HG03097 (cell line): Measurements from ENCODE around the gene ZXDC.

Experiments used
- ATAC-seq: cut with Tn5 transposase; IDR thresholded peaks from one replicate; pipeline ENCODE4 v1.9.1; 2021; ENCODE audit not compliant: unreplicated experiment, low FRiP score

ZXDC gene

GRCh38 chr3:126476166-126477060, 722 bp upstream of the ZXDC start:
- ATAC-seq, result peak; percentile 31

DNA sequence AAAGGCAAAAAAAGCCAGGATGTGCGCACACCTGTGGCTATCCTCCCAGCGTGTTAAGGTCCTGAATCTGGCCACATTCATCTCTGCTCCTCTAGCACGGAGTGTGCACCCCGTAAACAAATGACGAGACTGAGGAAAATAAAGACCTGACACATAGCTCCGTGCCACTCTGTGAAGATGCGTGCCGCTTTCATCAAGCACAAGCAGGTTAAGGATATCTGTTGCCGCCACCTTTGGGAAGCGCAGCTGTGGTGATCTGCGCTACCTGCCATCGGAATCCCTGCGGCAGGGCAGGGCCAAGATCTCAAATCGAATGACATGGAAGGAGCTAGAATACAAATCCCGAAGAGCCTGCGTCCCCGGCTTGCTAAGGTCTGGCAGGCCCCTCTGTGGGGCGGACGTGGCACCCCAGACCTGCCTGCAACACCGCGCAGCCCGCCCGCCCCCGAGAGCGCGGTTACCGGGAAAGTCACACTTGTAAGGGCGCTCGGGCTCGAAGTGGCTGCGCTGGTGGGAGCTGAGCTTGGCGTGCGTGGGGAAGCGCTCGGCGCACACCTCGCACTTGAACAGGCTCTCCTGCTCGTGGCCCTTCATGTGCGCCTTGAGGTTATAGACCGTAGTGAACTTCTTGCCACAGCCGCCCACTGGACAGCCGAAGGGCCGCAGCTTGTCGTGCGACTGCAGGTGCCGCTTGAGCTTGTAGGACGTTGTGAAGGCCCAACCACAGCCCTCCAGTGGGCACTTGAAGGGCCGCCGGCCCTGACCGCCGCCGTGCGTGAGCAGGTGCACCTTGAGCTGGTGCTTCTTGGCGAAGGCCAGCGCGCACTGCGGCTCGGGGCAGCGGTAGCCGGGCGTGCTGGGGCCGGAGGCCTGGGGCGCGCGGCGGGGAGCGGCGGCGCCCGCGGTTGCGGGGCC, 936 bp downstream of the ZXDC start:
- peak; percentile 15 for ATAC-seq

DNA sequence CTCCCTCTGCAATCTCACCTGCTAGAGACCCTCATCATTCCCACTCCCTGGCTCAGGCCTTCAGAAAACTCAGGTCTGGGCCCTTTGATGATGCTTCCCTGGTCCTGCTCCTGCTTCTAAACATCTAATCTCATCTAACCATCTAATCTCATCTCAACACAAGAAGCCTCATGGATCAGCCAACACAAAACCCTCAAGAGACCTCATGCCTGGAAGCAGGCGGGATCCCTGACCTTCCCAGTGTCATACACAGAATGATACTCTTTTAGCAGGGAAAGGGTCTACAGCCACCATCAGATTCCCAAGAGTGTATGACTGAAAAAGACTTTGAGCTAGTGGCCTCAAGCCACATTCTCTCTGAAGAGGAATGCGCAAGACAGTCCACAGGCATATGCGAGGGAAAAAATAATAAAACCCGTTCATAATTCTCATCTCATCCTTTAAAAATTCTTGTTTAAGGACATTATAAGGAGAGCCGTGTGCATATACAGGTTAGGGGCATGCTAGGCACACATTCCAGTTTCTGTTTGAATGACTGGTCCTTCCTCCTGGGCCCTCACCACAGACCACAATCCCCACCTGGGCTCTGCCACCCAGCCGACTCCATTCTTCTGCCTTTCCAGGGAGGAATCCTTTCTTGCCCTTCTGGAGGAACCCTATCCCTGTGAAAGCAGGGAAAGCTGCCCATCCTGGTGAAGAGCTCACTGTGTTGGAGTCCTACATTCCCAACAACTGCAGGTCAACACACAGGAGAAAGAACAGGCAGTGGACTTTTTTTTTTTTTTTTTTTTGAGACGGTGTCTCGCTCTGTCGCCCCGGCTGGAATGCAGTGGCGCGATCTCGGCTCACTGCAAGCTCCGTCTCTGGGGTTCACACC, 2.2 kb downstream of the ZXDC start:
- ATAC-seq, result no peak

DNA sequence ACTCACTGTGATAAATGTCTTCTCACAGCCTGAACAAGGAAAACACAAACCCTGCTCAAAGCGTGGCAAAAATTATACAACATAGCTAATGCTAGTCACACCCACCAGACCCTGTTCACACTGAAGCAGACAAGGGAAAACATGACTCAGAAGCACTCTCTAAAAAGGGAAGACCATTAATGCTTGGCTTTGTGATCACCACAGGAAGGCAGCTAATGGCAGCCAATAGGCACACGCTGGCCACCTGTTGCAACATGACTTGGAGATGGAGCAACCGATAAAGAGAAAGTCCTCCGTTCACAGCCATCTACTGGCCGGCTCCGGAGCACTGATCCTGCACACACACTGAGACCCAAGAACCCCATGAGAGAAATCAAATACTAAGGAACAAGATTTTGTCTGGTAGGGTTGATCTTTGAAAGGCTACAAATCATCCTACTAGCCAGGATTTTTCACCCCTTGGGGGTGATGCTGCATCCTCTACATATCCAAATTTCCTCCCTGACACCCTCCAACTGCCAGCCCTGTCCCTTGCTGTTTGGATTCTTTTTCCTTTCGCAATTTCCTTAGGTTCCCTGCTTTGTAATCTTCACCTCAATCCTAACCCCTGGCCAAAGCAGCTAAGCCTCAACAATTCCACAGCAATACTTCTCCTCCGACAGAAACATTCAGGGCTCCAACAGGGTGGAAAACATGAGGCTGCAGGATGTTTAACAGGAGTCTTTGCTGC, 3.2 kb downstream of the ZXDC start:
- no peak for ATAC-seq

GRCh38 chr3:126469479-126469878, 6.2 kb downstream of the ZXDC start:
- ATAC-seq, result no peak

- ATAC-seq, result no peak
These were observed 7.4 kb downstream of the ZXDC start for GRCh38 chr3:126468028-126468891.

DNA sequence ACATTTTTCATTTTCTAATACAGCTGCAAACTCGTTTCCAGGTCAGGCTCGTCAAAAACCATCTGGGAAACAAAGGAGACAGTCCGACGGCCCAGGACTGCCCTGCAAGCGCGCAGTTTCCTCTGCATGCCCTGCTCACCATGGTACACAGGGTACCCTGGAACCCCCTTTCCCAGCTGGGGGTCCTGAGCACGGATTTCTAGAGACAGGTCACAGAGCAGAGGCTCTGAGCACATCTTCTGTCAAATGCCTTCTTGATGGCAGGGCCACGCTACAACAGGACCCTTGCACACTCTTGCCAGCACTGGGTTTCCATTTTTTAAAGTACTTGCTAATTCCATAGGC, 8.1 kb downstream of the ZXDC start:
- no peak for ATAC-seq

DNA sequence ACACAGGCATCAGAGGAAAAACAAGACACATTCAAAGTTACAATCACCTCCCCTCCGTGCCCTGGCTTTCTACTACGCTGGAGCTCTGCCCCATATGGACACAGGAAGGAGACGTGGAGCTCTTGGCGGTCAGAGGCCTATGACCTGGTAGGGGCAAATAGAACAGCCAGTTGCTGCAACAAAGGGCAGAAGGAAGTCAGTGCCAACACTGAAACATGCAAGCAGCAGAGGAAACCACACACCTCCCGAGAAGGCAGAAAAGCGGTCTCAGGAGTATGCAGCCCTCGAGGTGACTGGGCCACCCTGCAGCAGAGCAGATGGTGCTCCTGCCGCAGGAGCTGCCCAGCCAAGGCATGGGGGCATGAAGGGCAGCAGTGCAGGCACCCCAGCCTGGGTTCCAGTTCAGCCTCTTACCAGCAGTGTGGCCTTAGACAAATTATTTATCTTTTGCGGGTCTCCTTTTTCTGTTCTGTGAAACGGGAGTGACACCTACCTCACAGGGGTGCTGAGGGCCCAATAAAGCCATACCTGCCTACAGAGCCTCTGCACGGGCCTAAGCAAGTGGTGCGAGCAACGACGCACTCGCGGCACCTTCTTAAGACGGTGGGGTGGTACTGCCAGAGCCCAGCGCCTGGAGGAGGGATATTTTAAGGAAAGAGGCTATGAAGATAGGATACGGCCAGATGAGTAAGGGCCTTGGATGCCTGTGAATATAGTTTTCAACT, 8.6 kb downstream of the ZXDC start:
- no peak for ATAC-seq

DNA sequence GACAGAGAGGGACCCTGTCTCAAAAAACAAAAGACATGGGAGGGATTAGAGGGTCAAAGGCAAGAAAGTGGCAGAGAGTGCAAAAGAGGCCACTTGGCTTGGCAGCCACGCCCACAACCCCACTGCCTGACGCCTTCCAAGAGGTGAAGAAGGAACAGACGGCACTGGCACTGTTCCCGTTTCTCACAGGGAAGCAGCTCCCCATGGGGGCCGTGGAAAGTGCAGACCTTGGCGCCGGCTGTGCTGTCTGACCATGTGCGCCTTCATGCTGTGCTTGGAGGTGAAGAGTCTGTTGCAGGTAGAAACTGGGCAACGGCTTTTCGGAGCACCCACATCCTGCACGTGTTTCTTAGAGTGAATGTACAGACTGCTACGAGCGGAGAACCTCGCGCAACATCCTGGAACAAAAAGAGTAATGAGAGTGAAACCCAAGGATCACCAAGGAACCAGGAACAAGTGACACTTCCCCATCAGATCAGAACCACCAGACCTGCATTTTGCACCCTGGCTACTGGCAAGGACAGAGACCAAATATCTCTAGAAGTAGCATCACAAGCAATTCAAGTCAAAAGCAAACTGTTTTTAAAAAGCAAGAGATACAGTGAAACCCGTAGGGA, 9.7 kb downstream of the ZXDC start:
- ATAC-seq, result no peak

DNA sequence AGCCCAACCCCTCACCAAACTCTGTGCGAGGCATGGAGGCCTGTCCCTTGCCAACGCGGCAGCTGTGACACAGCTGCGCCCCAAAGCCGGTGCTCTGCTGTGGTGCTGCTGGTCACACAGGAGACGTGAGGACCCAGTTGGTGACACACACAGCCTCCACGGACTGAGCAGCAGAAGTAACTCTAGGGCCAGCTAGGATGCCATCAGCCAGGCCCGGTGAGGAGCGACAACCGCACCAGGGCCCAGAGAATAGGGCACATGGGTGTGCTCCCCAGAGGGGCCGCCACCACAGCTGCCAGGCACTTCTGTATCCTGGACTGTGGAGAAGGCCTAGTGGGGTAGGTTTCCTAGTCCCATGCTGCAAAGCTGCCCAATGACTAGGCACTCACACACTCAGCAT, 10.7 kb downstream of the ZXDC start:
- no peak for ATAC-seq

DNA sequence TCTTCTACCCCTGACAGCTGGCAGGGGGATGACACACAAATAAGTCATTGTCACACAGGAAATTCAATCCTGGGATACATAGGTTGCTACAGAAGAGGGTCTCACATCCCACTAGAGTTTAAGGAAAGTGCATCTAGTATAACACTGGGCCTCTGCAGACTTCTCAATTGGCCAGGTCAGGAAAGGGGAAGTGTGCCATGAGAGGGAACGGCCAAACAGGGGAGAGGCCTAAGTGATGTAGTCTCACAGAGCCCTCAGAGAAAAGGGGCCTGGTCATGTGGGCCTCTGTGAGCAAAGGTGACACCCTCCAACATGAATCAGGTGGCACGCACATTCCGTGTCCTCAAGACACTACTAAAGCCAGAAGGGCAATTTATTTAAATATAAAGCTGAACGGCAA, 11.2 kb downstream of the ZXDC start:
- no peak for ATAC-seq

- ATAC-seq, result no peak
These were observed 11.6 kb downstream of the ZXDC start for GRCh38 chr3:126464093-126464492.

GRCh38 chr3:126463521-126463920, 12.2 kb downstream of the ZXDC start:
- no peak for ATAC-seq

GRCh38 chr3:126461450-126462070, 14.1 kb downstream of the ZXDC start:
- ATAC-seq, result no peak

GRCh38 chr3:126460381-126460780, 15.3 kb downstream of the ZXDC start:
- ATAC-seq, result no peak

DNA sequence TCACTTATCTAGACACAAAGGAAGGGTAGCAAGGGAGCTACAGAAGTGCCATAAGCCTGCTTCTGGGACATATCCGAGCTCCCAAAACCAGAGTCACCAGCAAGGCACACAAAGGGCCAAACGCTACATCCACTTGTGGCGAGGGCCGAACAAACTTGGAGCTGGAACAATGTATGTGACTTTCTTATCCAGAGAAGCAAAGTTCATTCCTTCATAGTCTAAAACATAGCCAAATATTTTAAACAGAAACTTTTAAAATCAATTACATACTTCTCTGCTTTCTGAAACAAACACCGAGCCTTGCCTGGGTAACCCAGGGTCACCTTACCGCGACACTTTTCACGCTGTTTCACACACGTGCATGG, 15.9 kb downstream of the ZXDC start:
- ATAC-seq, result no peak

- no peak for ATAC-seq
These were observed 16.5 kb downstream of the ZXDC start for GRCh38 chr3:126459111-126459762.
